Measurements from ENCODE around the gene INVS.

Gene INVS

DNA sequence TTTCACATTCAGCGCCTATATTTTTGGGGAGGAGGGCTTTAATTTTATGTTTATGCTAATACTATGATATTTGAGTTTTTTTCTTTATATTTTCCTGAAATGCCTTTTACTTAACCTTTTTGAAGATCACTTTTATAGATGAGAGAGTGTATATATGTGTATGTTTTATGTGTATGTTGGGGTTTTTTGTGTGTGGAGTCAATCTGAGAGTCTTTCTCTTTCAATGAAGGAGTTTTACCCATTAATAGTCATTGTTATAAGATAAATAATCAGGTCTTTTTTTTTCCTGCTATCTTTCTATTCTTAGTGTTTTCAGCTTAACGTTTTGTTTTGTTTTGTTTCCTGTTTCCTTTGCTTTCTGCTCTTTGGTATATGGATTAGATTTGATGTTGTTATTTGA lies 141.5 kb downstream of the INVS start:
- in situ Hi-C loops (cut with HindIII; ENCODE audit: low sequenced_read_pairs): no loop called here

GRCh38 chr9:100267211-100267610 lies 168.2 kb downstream of the INVS start:
- in situ Hi-C loops (cut with HindIII; ENCODE audit: low sequenced_read_pairs): no loop called here

GRCh38 chr9:100268271-100268670 lies 169.2 kb downstream of the INVS start:
- in situ Hi-C loops (cut with HindIII; ENCODE audit: low sequenced_read_pairs): no loop called here

DNA sequence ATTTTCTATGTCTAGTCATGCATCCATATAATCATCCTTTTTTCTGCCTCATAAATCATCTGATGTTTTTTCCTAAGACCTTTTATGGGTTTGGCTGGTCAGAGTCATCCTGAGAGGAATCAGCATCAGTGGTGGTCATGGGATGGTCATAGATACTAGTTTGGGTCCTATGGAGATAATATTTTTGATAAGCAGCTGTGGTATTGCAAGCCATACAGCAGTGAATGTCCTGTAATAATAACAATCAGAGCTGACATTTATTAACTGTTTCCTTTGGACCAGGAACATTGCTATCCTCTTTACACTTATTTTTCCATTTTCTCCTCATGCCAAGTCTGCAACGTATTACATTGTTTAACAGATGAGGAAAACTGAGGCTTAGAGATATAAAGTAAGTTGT lies 170.6 kb downstream of the INVS start:
- in situ Hi-C loops (cut with HindIII; ENCODE audit: low sequenced_read_pairs): no loop called here

DNA sequence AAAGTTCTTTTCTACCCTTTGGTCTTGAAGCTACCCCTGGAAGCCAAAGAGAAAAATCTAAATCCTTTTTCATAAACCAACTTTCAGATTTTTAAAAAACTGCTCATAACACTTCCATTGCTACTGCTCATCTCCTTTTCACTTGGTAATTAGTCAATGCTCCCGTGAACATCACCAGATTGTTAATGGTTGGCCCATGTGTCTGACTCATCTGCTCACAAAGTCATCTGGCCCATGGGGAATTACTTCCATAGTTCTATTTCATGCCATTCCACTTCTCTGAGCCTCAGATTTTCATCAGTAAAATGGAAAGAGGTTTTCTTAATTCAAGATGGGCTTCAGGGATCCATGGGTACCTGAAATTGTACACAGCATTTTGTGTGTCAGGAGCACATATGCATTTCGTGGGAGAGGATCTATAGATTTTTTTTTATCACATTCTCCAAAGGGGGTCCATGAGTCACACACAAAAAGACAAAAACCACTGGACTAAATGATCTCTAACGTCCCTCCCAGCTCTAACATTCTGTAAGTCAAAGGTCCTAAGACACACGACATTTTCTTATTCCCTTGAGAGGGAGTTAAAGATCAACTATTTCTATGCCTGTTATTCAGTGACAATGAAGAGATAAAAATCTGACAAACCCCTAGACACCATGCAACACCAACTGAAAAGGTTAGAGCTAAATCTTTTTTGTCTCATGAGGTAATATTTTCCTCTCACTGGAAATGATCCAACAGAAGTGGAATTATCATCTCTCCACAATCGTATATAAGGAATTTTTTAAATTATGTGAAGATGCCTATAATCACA lies 178.3 kb downstream of the INVS start:
- in situ Hi-C loops (cut with HindIII; ENCODE audit: low sequenced_read_pairs): no loop called here

DNA sequence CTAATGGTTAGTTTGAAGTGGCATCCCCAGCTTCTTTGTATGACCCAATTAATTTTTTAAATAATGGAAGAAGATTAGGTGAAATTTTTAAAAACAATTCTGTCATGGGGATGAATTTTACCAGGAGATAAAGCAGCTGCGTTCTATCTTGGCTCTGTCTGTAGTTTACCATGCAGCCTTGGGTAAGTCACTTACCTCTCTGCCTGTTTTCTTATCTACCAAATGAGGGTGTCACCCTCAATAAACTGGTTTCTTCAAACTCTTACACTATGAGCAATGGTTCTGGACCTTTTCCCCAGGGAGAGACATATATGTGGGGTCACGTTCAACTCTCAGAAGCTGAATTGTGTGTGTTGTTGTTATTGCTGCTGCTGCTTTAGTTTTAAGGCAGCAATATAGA lies 182.0 kb downstream of the INVS start:
- in situ Hi-C loops (cut with HindIII; ENCODE audit: low sequenced_read_pairs): no loop called here

DNA sequence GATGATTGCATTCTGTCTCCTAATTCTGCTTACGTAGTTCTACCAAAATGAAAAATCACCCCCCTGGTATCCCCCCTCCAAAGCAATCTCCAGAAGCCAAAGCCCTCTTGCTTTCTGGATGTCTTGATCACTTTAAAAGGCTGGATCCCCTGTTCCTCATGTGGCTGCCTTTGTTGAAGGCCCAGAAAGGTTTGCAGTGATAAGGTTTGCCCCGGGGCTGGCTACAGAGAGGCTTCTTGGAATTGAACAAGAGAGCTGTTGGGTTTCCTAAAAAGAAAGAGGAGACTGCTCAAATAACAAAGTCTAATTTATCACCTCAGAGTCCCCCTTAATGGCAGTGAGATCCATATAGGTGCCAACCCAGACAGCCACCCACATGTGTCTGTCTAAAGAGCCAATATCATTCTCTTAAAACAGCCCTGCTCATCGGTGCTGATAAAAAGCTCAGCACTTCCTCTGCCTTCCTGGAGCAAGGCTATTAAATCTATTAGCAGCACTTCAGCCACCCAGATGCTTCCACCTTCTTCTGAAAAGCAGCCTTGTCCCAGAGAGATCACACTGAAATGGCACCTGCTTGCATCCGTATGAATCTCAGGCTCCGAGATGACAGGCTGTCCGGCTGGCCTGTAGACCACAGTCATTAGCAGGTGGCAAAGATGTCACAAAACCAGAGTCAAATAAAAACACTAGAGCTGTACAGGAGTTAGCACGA lies 182.8 kb downstream of the INVS start:
- in situ Hi-C loops (cut with HindIII; ENCODE audit: low sequenced_read_pairs): no loop called here

- in situ Hi-C loops (cut with HindIII; ENCODE audit: low sequenced_read_pairs): no loop called here
Observed at GRCh38 chr9:100282388-100282719, 183.3 kb downstream of the INVS start.

GRCh38 chr9:100284247-100284646 lies 185.2 kb downstream of the INVS start:
- in situ Hi-C loops (cut with HindIII; ENCODE audit: low sequenced_read_pairs): no loop called here

DNA sequence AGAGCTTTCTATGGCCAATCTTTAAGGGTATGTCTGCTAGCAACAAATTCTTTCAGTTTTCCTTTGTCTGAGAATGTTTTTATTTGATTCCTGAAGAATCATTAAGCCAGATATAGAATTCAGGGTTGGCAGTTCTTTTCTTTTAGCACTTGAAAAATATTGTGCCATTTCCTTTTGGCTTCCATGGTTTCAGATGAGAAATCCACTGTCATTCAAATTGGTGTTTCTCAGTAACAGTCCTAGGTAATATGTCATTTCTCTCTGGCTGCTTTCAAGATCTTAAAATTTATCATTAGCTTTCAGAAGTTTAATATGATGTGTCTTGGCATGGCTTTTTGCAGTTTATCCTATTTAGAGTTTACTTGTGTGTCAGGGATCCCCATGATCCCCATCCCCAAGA lies 186.0 kb downstream of the INVS start:
- in situ Hi-C loops (cut with HindIII; ENCODE audit: low sequenced_read_pairs): no loop called here

DNA sequence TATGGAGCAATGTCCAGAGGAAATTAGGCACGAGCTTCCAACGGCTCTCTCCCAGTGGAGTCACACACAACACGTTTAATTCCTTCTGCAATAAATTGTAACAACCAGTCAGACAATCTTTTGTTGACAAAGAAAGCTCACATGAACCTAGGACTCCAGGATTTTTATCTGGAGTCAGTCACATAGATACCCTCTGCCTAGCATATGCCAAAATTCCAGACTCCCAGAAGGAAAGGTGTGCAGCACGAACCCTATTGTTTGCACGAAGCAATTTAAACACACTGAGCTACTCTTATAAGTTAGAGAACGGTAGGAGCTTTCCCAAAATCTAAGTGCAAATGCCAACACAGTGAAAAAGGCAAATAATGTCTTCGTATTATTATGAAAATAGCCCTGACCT lies 186.6 kb downstream of the INVS start:
- in situ Hi-C loops (cut with HindIII; ENCODE audit: low sequenced_read_pairs): no loop called here

DNA sequence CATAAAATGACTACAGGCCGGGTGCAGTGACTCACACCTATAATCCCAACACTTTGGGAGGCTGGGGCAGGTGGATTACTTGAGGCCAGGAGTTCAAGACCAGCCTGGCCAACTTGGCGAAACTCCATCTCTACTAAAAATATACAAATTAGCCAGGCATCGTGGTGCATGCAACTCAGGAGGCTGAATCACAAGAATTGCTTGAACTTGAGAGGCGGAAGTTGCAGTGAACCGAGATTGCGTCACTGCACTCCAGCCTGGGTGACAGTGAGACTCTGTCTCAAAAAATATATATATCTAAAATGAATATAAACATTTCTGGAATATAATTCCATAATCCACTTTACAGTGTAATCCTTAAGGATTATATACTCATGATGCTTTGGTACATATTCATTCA lies 187.2 kb downstream of the INVS start:
- in situ Hi-C loops (cut with HindIII; ENCODE audit: low sequenced_read_pairs): no loop called here

DNA sequence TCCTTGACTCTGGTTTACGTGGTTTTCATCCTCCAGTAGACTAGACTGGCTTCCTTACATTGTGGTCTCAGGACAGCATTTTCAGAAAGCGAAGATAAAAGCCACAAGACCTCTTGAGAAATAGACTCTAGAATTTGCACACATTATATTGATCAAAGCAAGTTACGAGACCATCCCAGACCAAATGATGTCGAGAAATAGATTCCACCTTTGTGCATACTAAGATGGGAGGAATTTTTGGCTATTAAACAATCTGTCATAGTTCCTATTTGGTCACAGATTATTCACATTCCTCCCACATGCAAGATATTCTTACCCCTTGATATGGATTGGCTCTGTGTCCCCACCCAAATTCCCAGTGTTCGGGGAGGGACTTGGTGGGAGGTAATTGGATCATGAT lies 188.1 kb downstream of the INVS start:
- in situ Hi-C loops (cut with HindIII; ENCODE audit: low sequenced_read_pairs): no loop called here

DNA sequence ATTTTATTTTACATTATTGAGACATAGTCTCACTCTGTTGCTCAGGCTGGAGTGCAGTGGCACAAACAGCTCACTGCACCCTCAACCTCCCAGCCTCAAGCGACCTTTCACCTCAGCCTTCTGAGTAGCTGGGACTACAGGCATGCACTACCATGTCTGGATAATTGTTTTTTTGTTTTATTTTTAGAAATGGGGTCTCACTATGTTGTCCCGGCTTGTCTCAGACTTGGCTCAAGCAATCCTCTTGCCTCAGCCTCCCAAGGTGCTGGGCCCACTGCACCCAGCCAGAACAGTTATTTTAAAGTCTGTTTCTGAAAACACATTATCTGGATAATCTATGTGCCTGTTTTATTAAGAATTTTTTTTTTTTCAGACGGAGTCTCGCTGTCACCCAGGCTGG lies 191.7 kb downstream of the INVS start:
- in situ Hi-C loops (cut with HindIII; ENCODE audit: low sequenced_read_pairs): no loop called here

DNA sequence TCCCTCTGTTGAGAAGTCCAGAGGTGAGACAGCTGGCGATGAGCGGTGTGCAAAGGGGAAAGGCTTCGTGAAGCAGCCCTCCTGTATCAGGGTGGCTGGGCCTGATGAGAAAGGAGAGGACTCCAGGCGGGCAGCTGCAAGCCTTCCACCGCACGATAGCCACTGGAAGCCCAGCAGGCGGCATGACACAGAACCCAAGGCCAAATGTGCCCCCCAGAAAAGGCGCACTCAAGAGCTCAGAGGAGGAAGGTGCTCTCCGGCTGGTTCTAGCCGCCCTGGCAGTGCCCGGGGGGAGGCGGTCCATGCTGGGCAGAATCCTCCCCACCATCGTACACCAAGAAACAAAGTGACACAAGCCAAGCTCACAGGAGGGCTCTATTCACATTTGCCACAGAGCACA lies 193.4 kb downstream of the INVS start:
- in situ Hi-C loops (cut with HindIII; ENCODE audit: low sequenced_read_pairs): no loop called here

GRCh38 chr9:100294341-100294740 lies 195.3 kb downstream of the INVS start:
- in situ Hi-C loops (cut with HindIII; ENCODE audit: low sequenced_read_pairs): no loop called here

GRCh38 chr9:100294806-100295205 lies 195.8 kb downstream of the INVS start:
- in situ Hi-C loops (cut with HindIII; ENCODE audit: low sequenced_read_pairs): no loop called here

DNA sequence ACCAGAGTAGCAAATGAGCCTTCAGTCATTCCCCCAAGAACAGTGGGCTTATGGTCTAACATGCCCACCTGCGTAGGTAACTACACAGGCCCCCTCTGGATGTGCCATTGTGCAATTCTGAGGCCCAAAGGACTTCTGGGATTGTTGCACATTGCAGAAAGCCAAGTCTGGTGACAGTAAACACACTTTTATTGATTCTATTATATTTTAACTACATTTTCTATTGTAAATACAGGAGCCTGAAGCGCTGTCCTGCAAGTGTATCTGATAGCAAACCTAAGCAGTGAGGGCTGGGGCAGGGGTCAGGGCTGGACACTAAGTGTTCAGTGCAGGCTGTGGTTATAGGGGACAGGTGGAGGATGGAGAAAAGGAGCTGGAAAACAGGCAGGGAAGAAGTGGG lies 196.2 kb downstream of the INVS start:
- in situ Hi-C loops (cut with HindIII; ENCODE audit: low sequenced_read_pairs): no loop called here

DNA sequence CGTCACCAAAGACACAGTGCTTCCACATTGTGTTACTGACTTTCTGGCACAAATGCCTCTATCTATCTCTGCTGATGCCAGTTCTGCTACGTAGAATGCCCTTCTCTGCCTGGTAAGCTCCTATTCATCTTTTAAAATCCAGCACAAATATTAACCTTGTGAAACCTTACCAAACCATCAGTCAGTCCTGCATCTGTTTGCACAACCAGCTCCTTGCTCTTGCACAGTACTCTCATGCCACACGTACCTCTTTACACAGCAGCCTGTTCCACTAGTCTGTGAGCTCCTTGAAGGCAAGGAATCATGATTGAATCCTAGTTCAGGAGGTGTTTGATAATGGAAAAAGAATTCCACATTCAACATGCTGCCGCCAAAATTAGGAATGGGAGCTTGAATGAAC lies 197.4 kb downstream of the INVS start:
- in situ Hi-C loops (cut with HindIII; ENCODE audit: low sequenced_read_pairs): no loop called here

DNA sequence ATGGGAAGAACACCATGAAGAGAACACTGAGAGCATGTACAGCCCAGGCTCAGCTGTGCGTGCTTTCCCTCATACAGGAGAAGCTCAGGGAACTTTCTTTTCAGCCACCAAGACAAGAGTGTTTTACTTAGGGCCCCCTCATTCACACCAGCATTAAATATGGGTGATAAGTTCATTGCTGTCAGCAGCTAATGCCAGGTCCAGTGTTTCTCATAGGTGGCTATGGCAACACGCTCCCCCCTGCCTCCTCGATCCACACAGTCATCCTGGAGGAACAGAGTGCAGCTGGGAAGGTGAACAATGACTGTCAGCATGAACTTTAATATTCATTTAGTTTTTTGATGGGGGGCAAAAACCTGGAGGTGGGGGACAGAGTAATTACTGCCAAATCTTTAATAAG lies 199.3 kb downstream of the INVS start:
- in situ Hi-C loops (cut with HindIII; ENCODE audit: low sequenced_read_pairs): no loop called here

DNA sequence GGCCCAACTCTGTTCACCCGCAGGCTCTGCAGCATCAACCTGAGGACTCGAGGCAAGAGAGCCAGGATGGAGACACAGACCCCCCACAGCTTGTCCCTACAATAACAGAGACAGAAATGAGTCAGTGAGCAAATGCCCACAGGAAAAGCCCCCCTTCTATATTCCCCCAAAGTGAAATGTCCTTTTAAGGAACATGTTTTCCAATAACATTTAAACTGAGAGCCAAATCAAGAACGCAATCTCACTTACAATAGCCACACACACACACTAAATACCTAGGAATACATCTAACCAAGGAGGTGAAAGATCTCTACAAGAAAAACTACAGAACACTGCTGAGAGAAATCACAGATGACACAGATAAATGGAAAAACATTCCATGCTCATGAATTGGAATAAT lies 204.7 kb downstream of the INVS start:
- in situ Hi-C loops (cut with HindIII; ENCODE audit: low sequenced_read_pairs): no loop called here

- in situ Hi-C loops (cut with HindIII; ENCODE audit: low sequenced_read_pairs): no loop called here
Observed at GRCh38 chr9:100306283-100306682, 207.2 kb downstream of the INVS start.

GRCh38 chr9:100307080-100307479 lies 208.0 kb downstream of the INVS start:
- in situ Hi-C loops (cut with HindIII; ENCODE audit: low sequenced_read_pairs): no loop called here

Data from endothelial cell of hepatic sinusoid (primary cell).